Motor neuron (in vitro differentiated cells): Measurements from ENCODE around the gene SERPINE2. TPM values are rescaled to one million over a fixed set of nuclear protein-coding genes. Genes with fewer than 3 reads are reported as not detected.
"Not testable (repeated sequence)": the region's sequence is repeated elsewhere in the genome, so short reads cannot be mapped to it uniquely, and the experiment has no call there.

ENCODE experiments used
- ATAC-seq, 8 experiments: fragments of 200-7000 bp; cut with Tn5 transposase; replicated peaks in 6 of 8; 2 replicates each; pipeline ENCODE4 v1.8.0; 2021; ENCODE audit warnings: mild to moderate bottlenecking in 8 of 8, moderate library complexity in 8 of 8
- H3K27ac ChIP-seq, 2 donors: fragments of 250-450 bp; sonication (Bioruptor Pico); 2 replicates each; pipeline ENCODE4 v1.9.0; 2021; ENCODE audit warnings: antibody characterized with exemption in 2 of 2, mild to moderate bottlenecking in 2 of 2, moderate library complexity in 1 of 2
- H3K4me1 ChIP-seq, 2 donors: fragments of 250-450 bp; sonication (Bioruptor Pico); replicated peaks in 1 of 2; 2 replicates each; pipeline ENCODE4 v1.6.1; 2021; ENCODE audit warnings: antibody characterized with exemption in 2 of 2, mild to moderate bottlenecking in 2 of 2, moderate library complexity in 1 of 2
- H3K4me3 ChIP-seq, 5 donors: fragments of 250-450 bp; sonication (Bioruptor Pico); 2 replicates each; pipeline ENCODE4 v1.9.0; 2021; ENCODE audit warnings: antibody characterized with exemption in 5 of 5, mild to moderate bottlenecking in 5 of 5, moderate library complexity in 4 of 5
- WGBS, 10 experiments: fragments of 450-650 bp; shearing (Covaris generic); methylation state at CpG; one replicate each; pipeline ENCODE4 v1.0.0; 2022; 5-methylcytosine and 5-hydroxymethylcytosine counted together
- in situ Hi-C, 9 experiments: fragments of 400-800 bp; cut with MboI; loops; one replicate each; pipeline ENCODE4 v1.15.0; 2021; ENCODE audit warnings: low sequenced_read_pairs in 9 of 9, low pct_unique_long_range_greater_than_20kb in 2 of 9; ENCODE audit not compliant: unreplicated experiment in 9 of 9
- total RNA-seq, 8 experiments: library from RNA; unstranded; fragments of 300-600 nt; gene quantifications; 2 replicates each; pipeline versions ENCODE4 v1.2.3 to v1.2.4, GENCODE V29; 2022

The SERPINE2 gene
- total RNA-seq, 8 experiments from 2014 or later, result 11.9 to 271 (median 53.6) TPM

DNA sequence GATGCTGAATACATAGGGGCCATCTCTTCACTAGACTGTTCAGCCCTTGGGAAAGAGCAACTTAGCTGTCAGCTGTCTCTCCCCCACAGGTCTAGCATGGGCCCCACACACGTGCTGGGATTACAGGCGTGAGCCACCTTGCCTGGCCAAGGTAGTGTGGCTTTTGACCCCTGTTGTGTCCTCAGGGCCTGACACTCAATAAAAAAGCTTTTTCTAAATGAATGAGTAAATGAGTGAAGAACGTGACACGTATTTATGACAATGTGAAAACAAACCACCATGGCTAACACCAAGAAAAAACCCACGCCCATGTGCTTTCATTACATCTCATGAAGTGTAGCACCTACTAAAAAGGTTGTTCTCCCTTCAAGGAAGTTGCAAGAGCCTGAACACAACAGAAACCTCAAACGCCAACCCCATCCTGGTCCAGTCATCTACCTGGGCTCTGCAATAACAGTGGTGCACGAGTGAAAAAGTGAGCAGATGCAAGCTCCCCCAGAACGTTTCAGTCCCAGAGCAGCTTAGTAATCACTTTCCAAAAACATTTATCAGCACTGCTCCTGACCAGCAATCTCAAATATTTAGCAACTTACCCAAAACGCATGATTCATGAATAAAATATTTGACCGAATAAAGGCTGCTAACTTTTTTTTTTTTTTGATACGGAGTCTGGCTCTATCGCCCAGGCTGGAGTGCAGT lies 97.4 kb downstream of the SERPINE2 start:
- Histone ChIP-seq H3K4me3 (no peak overlapping the region), H3K27ac (no peak overlapping the region), H3K4me1 (peaks cover 7 to 15% of the 10 kb centered on the region in 2 donors)
- 8 to 100% (median 69%) methylated on average over 3 to 9 of the region's 12 CpGs; no CpG with 5 or more reads in 1 of the 10 experiments for WGBS, 10 experiments
- ATAC-seq, result peak in 1 of 8 experiments; percentile 6
- in situ Hi-C loops, result no loop called here

- 17 to 100% (median 72%) methylated on average over 1 to 2 of the region's 2 CpGs; no CpG with 5 or more reads in 4 of the 10 experiments for WGBS, 10 experiments
Observed at GRCh38 chr2:223939438-223939837, 99.6 kb downstream of the SERPINE2 start.

GRCh38 chr2:223937535-223937934 lies 101.6 kb downstream of the SERPINE2 start:
- ATAC-seq, result no peak
- in situ Hi-C loops, result no loop called here
- Histone ChIP-seq H3K4me1 (peaks cover 2 to 9% of the 10 kb centered on the region in 2 donors), H3K4me3 (no peak overlapping the region), H3K27ac (no peak overlapping the region)
- 0 to 9% (median 0%) methylated on average over 1 of the region's 1 CpG; no CpG with 5 or more reads in 4 of the 10 experiments for WGBS, 10 experiments

More at GRCh38 chr2:223939438-223939837, 99.6 kb downstream of the SERPINE2 start:
- H3K4me3 ChIP-seq, H3K27ac ChIP-seq, in situ Hi-C loops: not testable (repeated sequence)
- peaks cover 9 to 15% of the 10 kb centered on the region in 2 donors for H3K4me1 ChIP-seq
- peak in 1 of 8 experiments; percentile 9 for ATAC-seq

DNA sequence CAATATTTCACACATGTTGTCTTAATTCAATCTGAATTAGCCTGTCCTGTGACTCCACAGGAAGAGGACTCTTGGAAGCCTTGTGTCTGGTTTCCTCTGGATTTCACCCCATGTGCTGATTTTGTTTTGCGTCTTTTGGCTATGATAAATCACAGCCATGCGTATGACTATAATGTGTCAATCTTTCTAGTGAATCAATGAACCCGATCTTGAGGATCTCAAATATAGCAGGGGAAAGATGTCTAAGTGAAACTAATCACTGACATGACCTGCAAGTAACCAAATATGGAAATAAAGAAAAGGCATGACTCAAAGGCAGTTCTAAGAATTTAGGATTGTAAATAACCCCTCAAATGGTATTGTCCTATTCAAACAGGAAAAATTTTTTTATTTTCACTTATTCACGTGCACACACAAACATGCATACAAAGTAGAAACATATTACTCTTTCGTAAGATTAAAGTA lies 102.2 kb downstream of the SERPINE2 start:
- no peak overlapping the region for H3K4me3 ChIP-seq

DNA sequence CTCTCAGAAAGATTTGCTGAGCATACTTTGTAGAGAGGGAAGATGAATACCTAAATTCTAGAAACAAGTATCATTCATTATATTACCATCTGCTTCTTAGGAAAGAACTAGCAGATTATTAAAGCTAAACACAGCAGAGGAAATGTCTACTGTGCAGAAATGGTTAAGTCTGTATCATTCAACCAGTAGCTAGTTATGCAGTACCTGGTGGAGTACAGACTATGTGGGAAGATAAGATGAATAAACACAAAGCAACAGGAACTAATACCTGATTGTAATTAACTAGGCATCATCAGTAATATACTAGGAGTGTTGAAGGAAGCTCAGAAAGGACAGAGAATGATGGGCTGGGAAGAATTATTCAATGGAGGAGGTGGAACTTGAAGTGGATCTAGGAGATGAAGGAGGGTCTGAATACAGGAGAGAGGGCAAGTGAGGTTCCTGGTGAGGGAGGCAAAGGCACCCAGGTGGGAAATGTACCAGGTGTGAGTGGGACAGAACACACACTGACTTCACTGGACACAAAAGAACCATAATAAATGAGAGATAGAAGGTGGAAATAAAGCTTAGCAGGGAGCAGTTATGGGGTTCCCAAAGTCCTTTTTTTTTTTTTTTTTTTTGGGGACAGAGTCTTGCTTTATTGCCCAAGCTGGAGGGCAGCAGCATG lies 103.5 kb downstream of the SERPINE2 start:
- no peak for ATAC-seq
- Histone ChIP-seq H3K4me3 (no peak overlapping the region), H3K4me1 (peaks cover 2 to 9% of the 10 kb centered on the region in 2 donors), H3K27ac (no peak overlapping the region)
- in situ Hi-C loops, result no loop called here

More for the DNA sequence above, 102.2 kb downstream of the SERPINE2 start:
- 27 to 100% (median 84%) methylated on average over 1 to 5 of the region's 5 CpGs for WGBS, 10 experiments
- ATAC-seq, result peak in 2 of 8 experiments; percentile 45 to 51
- in situ Hi-C loops, result no loop called here
- H3K27ac ChIP-seq, result no peak overlapping the region
- peaks cover 2 to 9% of the 10 kb centered on the region in 2 donors for H3K4me1 ChIP-seq

GRCh38 chr2:223934870-223935269 lies 104.2 kb downstream of the SERPINE2 start:
- no peak overlapping the region for H3K27ac ChIP-seq
- H3K4me3 ChIP-seq, result no peak overlapping the region
- peaks cover 2 to 9% of the 10 kb centered on the region in 2 donors for H3K4me1 ChIP-seq
- in situ Hi-C loops, result no loop called here
- 62 to 100% (median 82%) methylated on average over 1 to 6 of the region's 6 CpGs for WGBS, 10 experiments
- no peak for ATAC-seq

DNA sequence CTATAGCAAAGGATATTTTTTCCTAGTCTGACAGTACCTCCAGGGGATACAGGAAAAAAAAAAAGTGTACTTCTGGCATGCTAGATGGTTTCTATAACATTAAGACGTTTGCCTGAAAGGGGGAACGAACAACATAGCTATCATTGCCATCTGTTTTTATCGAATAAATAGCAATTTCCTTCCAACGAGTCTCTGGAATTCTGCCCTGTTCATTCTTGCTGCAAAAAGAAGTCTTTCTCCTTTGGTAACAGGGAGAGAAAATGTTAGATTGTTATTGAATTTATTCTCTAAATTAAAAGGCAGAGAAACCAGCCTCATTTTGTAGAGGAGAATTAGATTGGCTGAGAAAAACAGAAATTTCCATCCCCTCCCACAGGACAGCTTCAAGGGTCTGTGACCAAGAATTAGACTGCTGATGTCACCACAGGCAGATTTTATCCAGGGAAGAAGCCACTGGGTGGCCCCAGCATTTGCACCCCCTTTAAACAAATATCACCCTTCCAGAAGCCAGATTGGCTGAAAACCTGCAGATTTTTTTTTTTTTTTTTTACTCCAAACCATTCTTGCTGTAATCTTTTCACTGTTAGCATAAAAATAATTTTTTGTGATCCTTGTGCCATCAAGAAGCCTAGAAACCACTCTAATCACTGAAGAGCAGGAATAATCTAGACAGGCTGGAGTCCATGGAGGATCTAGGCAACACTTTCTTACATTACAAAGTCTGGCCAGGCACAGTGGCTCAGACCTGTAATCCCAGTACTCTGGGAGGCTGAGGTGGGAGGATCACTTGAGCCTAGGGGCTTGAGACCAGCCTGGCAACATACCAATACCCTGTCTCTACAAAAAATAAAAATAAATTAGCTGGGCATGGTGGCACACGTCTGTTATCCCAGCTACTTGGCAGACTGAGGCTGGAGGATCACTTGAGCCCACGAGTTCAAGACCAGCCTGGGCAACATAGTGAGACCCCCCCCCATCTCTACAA lies 106.0 kb downstream of the SERPINE2 start:
- in situ Hi-C loops, result no loop called here
- Histone ChIP-seq H3K4me1 (peaks cover 2 to 9% of the 10 kb centered on the region in 2 donors), H3K4me3 (no peak overlapping the region), H3K27ac (no peak overlapping the region)
- 0 to 90% (median 74%) methylated on average over 1 to 5 of the region's 6 CpGs; no CpG with 5 or more reads in 1 of the 10 experiments for WGBS, 10 experiments
- peak in 1 of 8 experiments; percentile 43 for ATAC-seq

- in situ Hi-C loops, result no loop called here
- Histone ChIP-seq H3K4me1 (no peaks in the 10 kb centered on the region), H3K4me3 (no peak overlapping the region), H3K27ac (no peak overlapping the region)
- WGBS, 10 experiments, result 66 to 94% (median 80%) methylated on average over 4 to 13 of the region's 23 CpGs
- ATAC-seq, result peak in 3 of 8 experiments; percentile 44 to 66 (median 58)
Observed at GRCh38 chr2:223930103-223930976, 108.7 kb downstream of the SERPINE2 start.

GRCh38 chr2:223929571-223930102 lies 109.4 kb downstream of the SERPINE2 start:
- ATAC-seq, result no peak
- WGBS, 10 experiments, result 33 to 100% (median 89%) methylated on average over 1 to 4 of the region's 4 CpGs; no CpG with 5 or more reads in 1 of the 10 experiments

DNA sequence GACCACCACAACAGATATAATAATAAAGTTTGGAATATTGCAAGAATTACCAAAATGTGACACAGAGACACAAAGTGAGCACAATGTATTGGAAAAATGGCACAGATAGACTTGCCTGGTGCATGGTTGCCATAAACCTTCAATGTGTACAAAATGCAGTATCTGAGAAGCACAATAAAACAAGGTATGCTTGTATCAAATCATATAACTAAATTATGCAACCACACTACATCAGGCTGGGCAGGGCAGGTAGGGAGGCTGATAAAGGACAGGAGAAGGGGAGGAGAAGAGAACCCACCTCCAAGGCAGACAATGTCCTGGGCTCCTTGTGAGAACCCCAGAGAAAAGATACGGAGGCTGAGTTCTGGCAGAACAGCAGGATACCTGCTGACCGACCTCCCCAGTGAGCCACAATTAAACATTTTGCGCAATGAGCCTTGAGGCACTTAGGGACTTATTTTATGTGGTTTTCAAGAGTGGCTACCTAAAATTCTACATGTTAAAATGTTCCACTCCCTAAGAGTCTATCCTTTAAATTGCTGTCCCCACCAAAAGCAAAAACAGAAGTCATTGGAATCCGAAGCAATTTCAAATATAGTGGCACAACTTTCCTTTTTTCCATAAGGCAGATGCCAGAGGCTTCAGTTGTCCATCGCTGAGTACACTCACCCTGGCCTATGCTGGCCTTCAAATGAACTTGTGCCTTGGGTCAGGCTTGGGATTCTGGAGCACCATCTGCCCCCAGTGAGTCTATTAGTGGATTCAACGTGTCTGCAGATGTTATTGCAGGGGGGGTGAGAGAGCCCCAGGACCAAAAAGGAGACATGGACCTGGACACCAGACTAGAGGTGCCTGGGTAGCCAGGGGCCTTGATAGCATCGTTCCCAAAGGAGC lies 110.7 kb downstream of the SERPINE2 start:
- no peak overlapping the region for H3K4me3 ChIP-seq
- H3K4me1 ChIP-seq, result no peaks in the 10 kb centered on the region
- H3K27ac ChIP-seq, result no peak overlapping the region
- in situ Hi-C loops, result no loop called here
- 72 to 100% (median 90%) methylated on average over 1 to 6 of the region's 7 CpGs; no CpG with 5 or more reads in 1 of the 10 experiments for WGBS, 10 experiments
- no peak for ATAC-seq

More at GRCh38 chr2:223929571-223930102, 109.4 kb downstream of the SERPINE2 start:
- no peak overlapping the region for H3K4me3 ChIP-seq
- H3K27ac ChIP-seq, result no peak overlapping the region
- in situ Hi-C loops, result no loop called here
- H3K4me1 ChIP-seq, result no peaks in the 10 kb centered on the region

DNA sequence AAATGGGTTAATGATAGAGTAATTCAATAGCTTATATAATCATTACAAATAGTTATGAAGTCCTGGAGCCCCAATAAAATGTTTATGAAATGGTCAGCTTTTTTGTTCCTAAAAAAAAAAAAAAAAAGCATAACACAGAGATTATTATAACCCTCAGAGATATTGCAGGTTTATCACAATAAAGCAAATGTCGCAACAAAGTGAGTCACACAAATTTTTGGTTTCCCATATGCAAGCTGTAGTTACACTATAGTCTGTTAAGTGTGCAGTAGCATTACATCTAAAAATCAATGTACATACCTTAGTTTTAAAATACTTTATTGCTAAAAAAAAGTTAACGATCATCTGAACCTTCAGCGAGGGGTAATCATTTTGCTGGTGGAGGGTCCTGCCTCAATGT lies 114.0 kb downstream of the SERPINE2 start:
- in situ Hi-C loops, result no loop called here
- WGBS, 10 experiments, result 80 to 100% (median 98%) methylated on average over 1 to 3 of the region's 3 CpGs; no CpG with 5 or more reads in 2 of the 10 experiments
- Histone ChIP-seq H3K4me3 (no peak overlapping the region), H3K4me1 (no peaks in the 10 kb centered on the region), H3K27ac (no peak overlapping the region)
- no peak for ATAC-seq
